GM21717 (cell line): ENCODE results near the gene BEGAIN.

Experiments
- ATAC-seq: cut with Tn5 transposase; IDR thresholded peaks from one replicate; pipeline ENCODE4 v1.9.1; 2021; ENCODE audit warnings: mild to moderate bottlenecking, moderate library complexity; ENCODE audit not compliant: unreplicated experiment

Gene BEGAIN

DNA sequence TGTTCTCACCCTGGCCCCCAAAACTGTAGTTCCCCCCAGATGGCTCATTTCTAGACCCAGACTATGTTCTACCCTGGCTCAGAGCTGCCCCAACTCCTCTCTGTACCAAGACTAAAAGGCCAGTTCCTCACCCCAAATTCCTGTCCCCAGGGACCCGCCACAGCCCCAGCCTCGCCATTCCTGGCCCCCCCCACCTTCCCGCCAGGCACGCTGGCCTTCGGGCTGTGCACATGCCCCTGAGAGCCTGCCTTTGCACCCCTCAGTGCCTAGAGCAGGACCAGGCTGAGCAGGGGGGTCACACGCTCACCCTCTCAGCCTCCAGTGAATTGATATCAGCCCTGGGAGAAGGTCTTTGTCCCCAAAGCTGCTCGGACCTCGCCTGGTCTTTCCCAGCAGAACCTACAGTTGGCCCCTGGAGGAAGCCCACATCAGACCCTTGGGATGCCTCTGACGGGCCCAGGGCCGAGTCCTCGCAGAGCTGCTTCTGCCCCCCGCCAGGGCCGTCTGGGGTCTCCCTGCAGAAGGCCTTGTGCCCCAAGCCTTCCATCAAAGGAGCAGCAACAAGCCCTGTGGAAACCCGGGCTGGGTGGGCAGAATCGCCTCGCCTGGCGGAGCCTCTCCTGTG, 32.4 kb downstream of the BEGAIN start:
- no peak for ATAC-seq

DNA sequence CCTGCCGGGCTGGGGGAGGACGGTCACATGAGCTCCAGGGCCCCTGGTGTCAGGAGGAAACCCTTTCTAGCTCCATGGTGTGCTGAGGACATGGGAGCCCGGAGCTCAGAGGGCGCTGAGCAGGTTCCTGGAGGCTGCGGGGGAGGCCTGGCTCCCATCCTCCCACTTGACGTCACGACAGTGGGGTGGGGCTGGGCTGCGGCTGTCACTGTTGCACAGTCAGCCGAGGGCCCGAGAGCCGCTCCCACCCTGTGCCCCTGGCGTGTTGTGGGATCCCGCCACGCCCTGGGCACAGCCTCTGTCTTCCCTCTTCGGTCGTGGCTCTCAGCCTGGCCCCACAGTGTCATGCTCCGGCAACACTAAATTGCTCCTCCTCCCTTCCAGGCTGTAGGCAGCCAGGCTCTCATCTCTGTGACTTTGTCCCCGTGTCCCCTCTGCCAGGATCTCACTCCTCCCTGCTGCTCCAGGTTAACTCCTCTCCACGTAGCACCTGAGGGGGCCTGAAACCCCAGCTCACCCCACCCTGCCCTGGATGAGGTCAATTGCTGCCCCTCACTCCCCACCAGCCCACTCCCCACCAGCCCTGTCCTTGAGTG, 33.0 kb downstream of the BEGAIN start:
- ATAC-seq = no peak

DNA sequence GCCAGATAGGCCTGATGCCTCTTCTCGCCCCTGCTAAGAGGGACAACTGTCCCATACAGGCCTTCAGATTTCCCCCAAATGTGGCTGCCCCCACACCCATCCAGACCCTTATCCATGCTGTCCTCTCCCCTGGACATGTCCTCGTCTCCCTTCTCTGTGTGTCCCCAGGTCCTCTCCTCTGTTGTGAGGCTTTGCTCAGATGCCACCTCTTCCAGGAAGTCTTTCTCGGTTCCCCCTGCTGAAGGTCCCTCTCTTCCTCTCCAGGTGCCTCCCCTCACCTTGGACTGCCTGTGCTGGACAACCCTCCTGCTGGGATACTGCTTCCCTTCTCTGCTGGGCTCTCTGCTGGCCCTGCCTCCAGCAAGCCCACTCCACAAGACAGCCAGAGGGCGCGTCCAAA, 33.7 kb downstream of the BEGAIN start:
- ATAC-seq = no peak

DNA sequence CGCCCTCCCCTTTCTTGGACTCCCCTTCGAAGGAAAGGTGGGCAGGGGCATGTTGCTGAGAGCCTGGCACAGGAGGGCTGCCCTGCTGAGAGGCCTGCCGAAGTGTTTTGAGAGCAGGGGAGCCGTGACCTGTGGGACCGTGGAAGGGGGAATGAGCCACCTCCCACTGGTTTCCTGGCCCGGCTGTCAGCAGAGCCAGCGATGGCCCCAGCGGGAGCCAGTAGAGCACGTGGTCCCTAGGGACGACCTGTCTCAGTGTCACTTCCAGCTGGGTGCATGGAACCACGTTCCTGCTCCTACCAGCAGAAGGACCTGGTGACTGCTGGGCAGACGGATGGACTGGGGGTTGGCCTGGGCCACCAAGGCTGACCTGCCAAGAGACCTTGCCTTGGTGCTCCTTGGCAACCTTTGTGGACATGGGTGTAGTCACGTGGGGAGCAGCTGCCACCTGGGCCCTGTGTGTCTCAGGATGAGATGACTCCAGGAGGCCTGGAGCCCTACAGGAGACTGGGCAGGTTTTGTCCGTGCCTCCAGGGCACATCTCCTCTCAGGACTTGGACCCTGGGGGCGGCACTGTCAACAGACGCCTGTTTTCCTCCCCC, 34.6 kb downstream of the BEGAIN start:
- no peak for ATAC-seq

DNA sequence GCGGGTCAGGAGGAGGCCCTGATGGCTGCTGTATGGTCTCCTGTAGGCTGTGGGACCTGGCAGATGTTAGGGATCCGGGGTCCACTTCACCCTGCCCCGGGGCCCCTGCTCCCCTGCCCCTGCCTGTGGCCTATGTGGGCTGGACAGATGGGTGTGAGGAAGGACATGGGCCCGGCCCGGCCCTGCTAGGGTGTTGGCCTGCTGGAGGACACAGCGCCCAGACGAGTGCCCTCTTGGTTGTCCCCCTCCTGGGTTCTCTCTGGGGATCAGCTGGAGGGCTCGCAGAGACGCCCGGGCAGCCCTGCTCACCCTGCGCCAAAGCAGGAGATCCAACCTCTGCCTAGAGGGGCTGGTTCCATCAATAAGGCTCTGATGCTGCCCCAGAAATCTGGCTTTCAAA, 36.2 kb downstream of the BEGAIN start:
- no peak for ATAC-seq

DNA sequence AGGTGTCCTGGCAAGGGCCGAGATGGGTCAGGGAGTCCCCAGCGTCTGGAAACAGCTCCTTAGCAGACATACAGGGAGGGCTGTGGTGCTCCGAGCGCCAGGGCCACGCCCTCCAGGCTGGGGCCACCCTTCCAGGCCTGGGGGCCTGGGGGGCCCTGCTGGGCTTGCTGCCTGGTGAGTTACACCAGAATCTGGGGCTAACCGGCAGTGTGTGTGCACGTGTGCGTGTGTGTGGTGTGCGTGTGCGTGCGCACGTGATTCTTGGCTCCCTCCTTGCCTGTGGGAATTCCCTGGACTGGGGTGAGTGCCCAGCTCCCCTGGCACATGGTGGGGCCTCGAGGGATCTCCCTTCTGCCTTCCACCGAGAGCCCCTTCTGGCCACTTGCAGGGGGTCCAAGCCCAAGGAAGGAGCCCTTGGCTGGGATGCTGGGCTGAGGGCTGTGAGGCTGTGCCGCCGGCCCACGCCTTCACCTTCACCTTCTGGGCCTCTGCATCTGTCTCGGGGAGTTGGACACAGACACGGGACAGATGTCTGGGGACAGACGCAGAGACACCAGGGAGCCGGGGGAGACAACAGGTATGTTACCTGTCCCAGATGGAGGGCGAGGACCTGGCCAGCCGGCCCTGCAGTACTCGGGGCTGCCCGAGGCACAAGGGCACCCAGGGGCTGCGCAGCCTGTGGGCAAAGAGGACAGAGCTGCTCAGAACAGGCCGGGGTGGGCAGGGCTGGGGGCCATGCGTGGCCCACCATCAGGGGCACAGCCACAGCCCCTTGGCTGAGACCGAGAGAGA, 37.2 kb downstream of the BEGAIN start:
- no peak for ATAC-seq

DNA sequence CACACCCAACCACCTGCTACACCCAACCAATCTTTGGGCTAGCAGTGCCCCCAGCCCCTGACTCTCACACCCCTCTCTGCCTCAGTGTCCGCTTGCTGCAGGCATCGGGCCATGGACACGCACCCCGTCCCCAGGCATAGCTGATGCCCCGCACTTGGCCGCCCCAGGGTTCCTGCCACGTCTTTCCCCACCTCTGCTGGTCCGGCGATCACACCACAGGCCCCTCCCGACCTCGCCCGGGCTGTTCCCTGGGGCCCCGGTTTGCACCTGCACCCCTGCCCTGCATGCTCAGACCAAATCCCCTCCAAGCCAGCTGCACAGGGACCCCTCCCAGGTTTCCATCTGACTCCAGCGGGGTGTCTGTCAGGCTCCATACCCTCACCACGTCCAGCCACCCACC, 38.3 kb downstream of the BEGAIN start:
- ATAC-seq = no peak

DNA sequence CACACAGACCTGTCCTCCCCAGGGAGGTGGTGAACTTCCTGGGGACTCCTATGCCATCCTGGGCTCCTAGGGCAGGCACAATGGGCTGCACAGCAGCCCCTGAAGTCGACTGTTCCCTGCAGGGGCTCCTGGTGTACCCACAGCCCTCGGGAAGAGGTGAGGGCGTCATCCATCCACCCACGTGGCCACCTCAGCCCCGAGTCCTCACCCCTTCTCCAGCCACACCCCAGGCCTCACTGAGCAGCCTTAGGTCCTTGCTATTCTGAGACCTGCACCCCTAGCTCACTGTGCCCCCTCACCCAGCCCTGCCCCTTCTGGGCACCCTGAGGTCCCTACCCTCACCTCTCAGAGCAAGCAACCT, 38.9 kb downstream of the BEGAIN start:
- ATAC-seq = no peak

DNA sequence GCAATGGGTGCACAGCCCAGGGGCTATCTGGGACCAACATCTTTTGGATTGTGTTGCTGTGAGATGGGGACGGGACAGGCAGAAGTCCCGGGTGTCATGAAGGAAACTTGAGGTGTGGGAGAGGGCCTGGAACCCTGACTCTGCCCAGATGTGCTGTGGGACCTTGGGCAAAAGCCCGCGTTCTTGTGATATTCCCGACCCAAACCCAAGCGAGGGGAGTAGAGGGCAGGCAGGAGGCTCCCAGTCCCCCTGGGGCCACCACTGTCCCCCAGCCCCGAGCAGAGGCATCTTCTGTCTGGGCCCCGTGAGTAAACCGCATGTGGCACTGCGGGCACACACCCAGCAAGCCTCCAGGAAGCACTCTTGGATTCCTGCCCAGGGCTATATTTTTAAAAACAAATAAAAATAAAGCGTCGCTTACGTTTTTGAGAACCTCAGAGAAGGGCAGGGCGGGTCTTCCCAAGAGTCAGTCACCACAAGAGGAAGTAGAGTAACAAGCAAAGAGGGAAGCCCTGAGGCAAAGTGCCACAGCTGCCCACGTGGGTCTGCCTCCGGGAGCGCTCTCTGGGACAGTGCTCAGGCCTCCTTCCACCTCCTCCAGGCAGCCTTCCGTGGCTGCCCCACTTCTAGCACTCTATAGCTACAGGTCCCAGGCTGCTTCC, 39.5 kb downstream of the BEGAIN start:
- no peak for ATAC-seq

DNA sequence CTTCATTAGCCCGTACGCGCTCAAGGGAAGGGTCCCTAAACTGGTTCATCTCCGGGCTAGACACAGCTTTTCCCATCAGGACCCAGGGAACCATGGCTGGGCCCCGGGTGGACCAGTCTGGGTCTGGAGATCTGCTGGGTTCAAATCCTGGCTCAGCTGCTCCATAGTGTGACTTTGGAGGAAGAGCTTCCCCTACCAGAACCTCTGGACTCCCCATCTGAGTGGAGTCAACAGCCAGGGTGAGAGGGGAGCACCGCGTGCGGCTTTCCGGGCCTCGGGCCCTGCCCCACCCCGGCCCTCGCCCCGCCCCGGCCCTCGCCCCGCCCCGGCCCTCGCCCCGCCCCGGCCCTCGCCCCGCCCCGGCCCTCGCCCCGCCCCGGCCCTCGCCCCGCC, 41.2 kb downstream of the BEGAIN start:
- ATAC-seq = no peak

DNA sequence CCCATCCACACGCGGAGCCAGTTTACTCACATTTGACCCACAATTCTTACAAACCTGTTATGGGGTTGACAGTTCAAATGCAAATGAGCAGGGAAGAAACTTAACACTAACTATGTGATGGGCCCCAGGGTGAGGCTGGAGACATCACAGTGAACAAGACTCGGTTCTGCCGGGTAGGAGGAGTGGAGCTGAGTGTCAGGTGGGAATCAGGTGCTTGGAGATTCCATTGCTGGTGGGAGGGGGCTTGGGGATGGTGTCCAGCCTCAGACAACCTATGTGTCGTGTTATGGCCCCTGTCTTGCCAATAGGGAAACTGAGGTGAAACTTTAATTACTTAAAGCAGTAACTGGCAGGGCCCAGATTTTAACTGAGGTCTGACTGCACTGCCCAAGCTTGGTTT, 41.9 kb downstream of the BEGAIN start:
- no peak for ATAC-seq

DNA sequence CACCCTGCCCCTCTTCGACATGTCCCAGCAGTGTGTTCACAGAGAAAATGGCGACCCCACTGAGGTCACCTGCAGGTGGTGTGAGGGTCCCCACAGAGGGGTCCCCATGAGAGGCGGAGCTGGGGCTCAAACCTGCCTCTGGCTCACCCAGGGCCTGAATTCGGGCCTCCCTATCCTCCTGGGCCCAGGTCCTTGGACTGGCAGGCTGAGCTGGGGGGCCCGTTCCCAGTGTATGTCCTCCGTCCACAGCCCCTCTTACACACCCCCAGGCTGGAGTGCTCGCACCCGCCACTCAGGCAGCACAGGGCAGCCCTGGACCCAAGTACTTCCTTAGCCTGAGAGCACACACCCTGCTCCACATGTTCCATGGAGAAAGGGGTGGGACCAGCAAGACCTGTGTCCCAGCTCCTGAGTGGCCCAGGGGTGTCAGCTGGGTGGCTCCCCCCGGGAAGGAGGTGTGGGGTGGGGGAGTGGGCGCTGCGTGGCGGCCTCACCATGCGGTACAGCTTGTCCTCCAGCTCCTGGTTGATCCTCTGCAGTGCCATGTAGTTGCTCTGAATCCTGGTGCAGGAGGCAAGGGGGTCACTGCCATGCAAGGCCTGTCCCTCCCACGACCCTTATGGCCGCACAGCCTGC, 42.6 kb downstream of the BEGAIN start:
- no peak for ATAC-seq

DNA sequence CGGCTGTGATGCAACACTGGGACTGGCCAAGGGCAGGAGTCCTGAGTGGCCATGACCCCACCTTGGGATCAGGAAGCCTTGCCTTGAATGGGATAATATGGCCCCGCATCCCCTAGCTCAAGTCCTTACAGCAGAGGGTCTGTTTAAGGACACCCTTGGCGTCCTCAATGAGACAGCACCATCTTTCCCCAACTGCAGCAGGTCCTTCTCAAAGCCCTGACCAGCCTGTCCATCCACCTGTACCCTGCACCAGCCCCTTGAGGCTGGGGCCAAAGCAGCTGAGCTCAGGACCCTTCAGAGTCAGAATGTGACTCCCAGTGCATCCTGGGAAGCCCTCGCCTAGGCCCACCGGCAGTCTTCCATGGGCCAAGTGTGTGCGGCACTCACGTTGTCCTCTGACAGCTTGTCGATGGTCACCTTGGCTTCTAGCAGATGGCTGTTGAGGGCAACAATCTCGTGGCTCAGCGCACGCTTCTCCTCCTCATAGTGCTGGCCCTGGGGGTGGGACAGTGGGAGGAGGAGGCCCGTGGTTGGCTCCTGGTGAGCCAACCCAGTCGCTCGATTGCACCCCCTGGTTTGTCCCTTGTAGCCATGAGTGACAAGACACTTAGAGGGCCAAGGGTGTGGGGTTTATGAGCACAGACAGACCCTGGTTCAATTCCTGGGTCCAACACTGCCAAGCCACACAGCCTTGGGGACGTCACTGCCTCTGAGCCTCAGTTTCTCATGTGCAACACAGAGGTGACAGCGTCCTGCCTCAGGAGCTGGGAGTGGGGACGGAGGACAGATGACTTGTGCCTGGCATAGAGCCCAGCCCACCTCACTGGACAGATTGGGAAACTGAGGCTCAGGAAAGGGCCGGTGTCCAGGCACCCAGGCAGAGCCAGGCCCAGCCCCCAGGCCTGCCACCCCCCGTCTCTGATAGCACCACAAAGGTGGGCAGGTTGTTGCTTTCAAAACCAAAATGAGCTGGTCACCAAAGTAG, 43.5 kb downstream of the BEGAIN start:
- no peak for ATAC-seq

DNA sequence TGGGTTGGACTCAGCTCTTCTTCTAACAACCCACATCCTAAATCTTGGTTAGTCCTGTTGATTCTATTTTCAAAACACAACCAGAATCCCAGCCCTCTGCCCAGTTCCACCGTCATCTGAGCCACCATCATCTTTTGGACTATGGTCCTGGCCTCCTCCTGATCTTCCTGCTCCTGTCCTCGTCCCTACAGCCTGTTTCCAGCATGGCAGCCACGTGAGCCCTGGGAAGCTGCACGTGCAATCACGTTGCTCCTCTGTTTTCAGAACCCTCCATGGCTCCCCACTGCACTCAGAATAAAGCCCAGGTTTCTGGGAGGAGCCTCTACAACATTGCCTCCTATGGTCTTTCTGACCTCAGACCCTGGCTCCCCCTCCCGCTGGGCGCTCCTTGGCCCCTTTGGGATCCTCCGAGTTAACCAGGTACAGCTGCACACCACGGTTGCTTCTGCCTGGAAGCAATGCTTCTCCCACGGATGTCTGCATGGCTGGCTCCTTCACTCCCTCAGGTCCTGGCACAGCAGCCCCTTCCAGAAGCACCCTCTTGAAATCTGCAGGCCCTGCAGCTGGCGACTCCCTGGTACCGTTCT, 44.5 kb downstream of the BEGAIN start:
- ATAC-seq = no peak

DNA sequence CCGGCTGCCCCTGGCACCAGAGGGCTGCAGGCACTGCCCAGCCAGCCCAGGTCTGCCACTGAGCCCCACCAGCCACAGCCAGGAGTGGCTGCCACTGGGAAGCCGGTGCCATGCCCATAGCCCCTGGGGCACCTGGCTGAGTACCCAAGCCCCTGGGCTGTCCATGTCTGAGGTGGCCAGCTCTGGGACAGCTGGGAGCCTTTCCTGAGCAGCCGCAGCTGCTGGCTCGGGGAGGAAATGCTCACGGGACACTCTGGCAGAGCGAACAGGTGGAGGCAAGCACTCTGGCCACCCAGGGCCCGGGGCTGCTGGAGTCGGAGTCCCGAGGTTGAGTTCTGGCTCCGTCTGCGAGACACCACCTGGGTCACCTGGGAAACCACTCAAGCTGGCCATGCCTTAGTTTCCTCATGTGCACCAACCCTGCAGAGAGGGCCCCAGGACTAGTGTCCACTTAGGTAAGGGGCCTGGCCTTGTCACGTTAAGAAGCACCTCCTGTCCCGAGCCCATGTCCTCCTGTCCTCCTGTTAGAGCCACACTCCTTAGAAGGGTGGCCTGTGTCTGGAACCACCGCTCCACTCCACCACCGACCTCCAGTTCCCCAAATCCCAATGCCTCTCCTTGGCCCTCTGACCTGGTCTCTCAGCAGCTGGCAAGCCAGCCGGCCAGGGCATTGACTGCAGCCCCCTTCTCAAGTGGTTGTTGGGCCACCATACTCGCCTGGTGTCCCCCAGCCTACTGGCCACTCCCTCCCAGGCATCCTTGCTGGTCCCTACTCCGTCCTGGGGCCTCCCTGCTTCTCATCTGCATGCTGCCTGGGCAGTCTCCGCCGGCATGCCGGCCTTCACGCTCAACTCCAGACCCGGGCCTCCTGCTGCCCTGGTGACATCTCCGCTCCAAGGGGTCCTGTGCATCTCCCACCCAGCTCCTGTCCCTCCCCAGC, 45.3 kb downstream of the BEGAIN start:
- no peak for ATAC-seq

DNA sequence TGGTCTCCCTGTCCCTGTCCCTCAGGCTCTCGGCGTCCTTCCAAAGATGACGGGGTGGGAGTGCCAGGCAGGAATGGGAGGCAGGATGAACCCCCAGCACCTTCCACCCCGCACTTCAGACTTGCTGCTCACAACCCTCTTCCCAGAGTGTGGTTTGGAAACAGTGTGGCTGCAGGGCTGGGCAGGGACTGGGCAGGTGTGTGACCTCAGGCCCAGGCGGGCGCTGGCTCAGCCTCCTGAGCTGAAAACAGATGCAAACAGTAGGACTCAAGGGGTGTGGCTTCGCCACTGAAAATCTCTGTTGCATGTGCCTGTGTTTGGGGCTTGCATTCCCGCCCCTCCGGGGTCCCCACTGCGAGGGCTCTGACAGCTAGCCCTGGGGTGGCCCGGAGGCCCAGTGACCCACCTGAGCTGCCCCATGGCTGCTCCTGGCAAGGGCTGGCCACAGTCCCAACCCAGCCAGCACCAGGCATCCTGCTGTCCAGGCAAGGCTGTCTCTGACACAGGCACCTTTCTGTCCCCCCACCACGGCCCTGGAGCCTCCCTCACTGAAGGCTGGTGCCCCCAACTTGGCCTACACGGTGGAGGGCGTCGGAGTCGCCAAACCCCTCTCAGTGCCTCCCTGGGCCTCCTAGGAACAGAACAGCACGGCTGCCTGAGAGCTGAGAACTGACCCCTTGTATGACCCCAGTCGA, 46.1 kb downstream of the BEGAIN start:
- ATAC-seq = no peak

DNA sequence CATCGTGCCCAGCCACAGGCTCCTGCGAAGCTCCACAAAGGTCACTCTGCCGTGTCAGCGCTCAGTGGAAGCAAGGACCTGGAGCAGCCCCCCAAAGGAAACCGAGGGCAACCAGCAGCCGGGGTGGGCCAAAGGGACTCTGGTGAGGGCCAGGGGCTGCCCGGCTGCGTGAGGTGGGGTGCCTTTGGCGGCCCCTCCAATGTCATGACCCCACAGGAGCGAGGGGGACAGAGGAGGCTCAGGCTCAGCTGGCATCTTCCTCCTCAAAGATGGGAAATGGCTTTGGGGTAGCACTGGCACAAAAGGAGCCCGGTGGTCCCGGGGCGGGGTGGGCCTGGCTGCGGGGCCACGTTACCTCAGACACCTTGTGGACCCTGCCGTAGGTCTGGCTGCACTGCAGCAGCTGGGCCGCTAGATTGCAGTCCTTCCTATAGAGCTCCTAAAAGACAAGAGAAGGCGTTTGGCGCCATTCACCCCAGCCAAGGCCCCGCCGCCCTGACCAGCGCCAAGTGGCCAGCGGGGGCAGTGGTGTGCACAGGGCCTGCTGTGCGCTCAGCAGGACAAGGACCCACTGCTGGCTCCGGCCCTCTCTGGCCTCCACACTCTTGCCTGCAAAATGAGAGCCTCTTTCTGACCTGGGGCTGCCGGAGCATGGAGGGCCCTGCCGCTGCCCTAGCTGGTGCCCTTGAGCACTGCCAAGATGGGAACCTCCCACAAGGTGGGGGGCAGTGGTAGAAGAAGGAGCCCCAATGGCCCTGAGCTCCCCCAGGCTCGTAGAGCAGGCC, 46.9 kb downstream of the BEGAIN start:
- no peak for ATAC-seq
